Measurements from ENCODE around the gene DENND1A.

DENND1A gene

GRCh38 chr9:123341816-123342215, 588.1 kb downstream of the DENND1A start:
- DNase-seq, result no peak

GRCh38 chr9:123339666-123340510, 590.0 kb downstream of the DENND1A start:
- no peak for DNase-seq

GRCh38 chr9:123338710-123339665, 590.9 kb downstream of the DENND1A start:
- no peak for DNase-seq

GRCh38 chr9:123337971-123338370, 592.0 kb downstream of the DENND1A start:
- DNase-seq, result no peak

GRCh38 chr9:123336959-123337358, 593.0 kb downstream of the DENND1A start:
- DNase-seq, result no peak

GRCh38 chr9:123336449-123336848, 593.5 kb downstream of the DENND1A start:
- DNase-seq, result no peak

GRCh38 chr9:123335986-123336329, 594.0 kb downstream of the DENND1A start:
- no peak for DNase-seq

- DNase-seq, result no peak
These were observed 594.5 kb downstream of the DENND1A start for GRCh38 chr9:123335193-123335985.

- DNase-seq, result no peak
These were observed 595.3 kb downstream of the DENND1A start for GRCh38 chr9:123334639-123335038.

- peak; percentile 8 for DNase-seq
These were observed 596.8 kb downstream of the DENND1A start for GRCh38 chr9:123333058-123333669.

- no peak for DNase-seq
These were observed 598.4 kb downstream of the DENND1A start for GRCh38 chr9:123331346-123332060.
